Measurements from ENCODE around the gene PXDC1. TPM values are rescaled to one million over a fixed set of nuclear protein-coding genes. Genes with fewer than 3 reads are reported as not detected.

Gene PXDC1
- total RNA-seq, 1 experiment from 2014 or later: 30.8 TPM

DNA sequence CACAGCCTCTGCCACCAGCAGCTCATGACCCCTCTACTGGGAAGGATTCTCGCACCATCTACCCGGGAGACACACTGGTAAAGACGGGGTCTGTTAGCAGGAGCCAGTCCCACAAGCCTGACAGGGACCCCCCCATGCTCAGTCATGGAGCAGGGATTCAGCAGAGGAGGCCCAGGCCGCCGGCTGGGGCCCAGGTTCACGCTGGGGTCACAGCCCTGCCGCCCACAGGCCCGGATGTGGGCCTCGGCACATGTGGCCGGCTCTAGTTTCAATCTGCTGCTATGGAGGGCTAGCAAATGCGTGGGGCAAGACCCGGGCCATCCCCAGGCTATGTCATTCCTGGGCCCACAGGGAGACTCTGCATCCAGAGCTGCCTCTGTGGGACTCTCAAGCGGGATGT is 25.1 kb downstream of the PXDC1 start:
- Histone ChIP-seq H4K20me1 (ENCODE audit: insufficient read depth) (no peaks in the 10 kb centered on the region), H3K9me2 (ENCODE audit: insufficient read depth) (no peaks in the 10 kb centered on the region), H3K4me3 (no peak overlapping the region), H3K4me2 (no peak overlapping the region), H3F3A (ENCODE audit: insufficient read depth, low read depth) (no peaks in the 10 kb centered on the region), H3K36me3 (ENCODE audit: low read depth) (no peaks in the 10 kb centered on the region), H2AFZ (no peak overlapping the region), H3K4me1 (replicated peaks; ENCODE audit: insufficient read depth) (no peaks in the 10 kb centered on the region), H3K9me3 (ENCODE audit: insufficient read depth, low read depth) (no peaks in the 10 kb centered on the region), H3K79me2 (ENCODE audit: low read depth) (no peaks in the 10 kb centered on the region), H3K27ac (no peak overlapping the region), H3K27me3 (ENCODE audit: insufficient read depth, low read depth) (no peaks in the 10 kb centered on the region)
- POLR2A ChIA-PET (ENCODE audit: unreplicated experiment): no interaction called here
- CTCF ChIA-PET: interaction anchor here (0.7 kb wide), 1 partner anchor 270 kb away, joined by 4 read pairs; the partner anchor contains the start of gene SLC22A23
- intact Hi-C loops (cut with micrococcal nuclease; ENCODE audit: unreplicated experiment): no loop called here
- TF ChIP-seq, protein P1, sequence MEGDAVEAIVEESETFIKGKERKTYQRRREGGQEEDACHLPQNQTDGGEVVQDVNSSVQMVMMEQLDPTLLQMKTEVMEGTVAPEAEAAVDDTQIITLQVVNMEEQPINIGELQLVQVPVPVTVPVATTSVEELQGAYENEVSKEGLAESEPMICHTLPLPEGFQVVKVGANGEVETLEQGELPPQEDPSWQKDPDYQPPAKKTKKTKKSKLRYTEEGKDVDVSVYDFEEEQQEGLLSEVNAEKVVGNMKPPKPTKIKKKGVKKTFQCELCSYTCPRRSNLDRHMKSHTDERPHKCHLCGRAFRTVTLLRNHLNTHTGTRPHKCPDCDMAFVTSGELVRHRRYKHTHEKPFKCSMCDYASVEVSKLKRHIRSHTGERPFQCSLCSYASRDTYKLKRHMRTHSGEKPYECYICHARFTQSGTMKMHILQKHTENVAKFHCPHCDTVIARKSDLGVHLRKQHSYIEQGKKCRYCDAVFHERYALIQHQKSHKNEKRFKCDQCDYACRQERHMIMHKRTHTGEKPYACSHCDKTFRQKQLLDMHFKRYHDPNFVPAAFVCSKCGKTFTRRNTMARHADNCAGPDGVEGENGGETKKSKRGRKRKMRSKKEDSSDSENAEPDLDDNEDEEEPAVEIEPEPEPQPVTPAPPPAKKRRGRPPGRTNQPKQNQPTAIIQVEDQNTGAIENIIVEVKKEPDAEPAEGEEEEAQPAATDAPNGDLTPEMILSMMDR (conservative IDR thresholded peaks at IDR 0.05): no peak
- TF ChIP-seq EZH2 (IDR thresholded peaks at IDR 0.05; ENCODE audit: low read depth): no peak
- no peak for DNase-seq
- no TSS peak for BruUV-seq (replicated peaks)

DNA sequence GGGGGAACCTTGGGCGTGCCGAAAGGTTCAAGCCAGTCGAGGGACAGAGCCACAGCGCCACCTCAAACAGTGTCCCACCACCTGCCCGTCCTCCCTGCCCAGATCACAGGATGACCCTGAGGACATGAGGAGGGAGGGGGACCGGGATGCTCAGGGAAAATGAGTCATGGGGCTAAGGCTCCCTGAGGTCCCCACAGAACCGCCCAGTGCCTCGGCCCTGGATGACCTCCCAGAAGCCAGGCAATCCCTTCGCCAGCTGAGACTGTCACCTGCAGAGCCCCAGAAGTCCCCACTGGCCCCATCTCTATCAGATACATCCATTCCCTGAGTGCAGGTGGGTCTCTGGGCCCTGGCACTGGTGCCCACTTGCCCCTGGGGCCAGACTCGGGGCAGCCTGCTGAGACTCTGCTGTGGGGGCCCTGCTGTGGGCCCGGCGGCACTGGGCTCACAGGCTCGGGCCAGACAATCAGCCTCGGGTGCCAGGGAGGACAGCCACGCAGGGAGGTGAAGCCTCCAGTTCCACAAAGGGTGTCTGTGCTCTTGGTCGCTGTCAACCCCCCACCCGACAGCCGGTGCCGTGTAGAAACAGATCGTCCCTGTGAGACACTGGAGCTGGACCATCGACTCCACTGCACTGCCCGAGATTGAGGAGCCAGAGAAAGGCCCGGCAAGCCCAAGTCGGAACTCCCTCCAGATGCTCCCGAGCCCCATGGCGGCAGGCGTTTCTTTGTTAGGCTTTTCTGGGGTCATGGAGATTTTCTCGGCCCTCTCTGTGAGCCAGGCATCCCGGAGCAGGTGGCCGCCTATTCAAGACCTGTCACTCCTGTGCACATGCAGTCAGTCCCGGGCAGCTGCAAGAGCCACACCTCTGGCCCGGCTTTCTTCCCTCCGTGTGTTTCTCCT is 26.1 kb downstream of the PXDC1 start:
- ChIA-PET CTCF (interaction anchor here (0.7 kb wide), 1 partner anchor 269 kb away, joined by 4 read pairs; the partner anchor contains the start of gene SLC22A23), POLR2A (ENCODE audit: unreplicated experiment) (no interaction called here)
- intact Hi-C loops (cut with micrococcal nuclease; ENCODE audit: unreplicated experiment): no loop called here
- H3K36me3 ChIP-seq (ENCODE audit: low read depth): no peaks in the 10 kb centered on the region
- H3K4me1 ChIP-seq (replicated peaks; ENCODE audit: insufficient read depth): no peaks in the 10 kb centered on the region
- no peaks in the 10 kb centered on the region for H3K27me3 ChIP-seq (ENCODE audit: insufficient read depth, low read depth)
- H2AFZ ChIP-seq: no peak overlapping the region
- H3K27ac ChIP-seq: no peak overlapping the region
- no peaks in the 10 kb centered on the region for H3K9me3 ChIP-seq (ENCODE audit: insufficient read depth, low read depth)
- no peaks in the 10 kb centered on the region for H3K79me2 ChIP-seq (ENCODE audit: low read depth)
- H3F3A ChIP-seq (ENCODE audit: insufficient read depth, low read depth): no peaks in the 10 kb centered on the region
- H3K4me2 ChIP-seq: no peak overlapping the region
- no peaks in the 10 kb centered on the region for H4K20me1 ChIP-seq (ENCODE audit: insufficient read depth)
- H3K4me3 ChIP-seq: no peak overlapping the region
- no peak for DNase-seq
- TF ChIP-seq EZH2 (IDR thresholded peaks at IDR 0.05; ENCODE audit: low read depth): no peak
- TF ChIP-seq, protein P1 (conservative IDR thresholded peaks at IDR 0.05): no peak
- no TSS peak for BruUV-seq (replicated peaks)
- no peaks in the 10 kb centered on the region for H3K9me2 ChIP-seq (ENCODE audit: insufficient read depth)

DNA sequence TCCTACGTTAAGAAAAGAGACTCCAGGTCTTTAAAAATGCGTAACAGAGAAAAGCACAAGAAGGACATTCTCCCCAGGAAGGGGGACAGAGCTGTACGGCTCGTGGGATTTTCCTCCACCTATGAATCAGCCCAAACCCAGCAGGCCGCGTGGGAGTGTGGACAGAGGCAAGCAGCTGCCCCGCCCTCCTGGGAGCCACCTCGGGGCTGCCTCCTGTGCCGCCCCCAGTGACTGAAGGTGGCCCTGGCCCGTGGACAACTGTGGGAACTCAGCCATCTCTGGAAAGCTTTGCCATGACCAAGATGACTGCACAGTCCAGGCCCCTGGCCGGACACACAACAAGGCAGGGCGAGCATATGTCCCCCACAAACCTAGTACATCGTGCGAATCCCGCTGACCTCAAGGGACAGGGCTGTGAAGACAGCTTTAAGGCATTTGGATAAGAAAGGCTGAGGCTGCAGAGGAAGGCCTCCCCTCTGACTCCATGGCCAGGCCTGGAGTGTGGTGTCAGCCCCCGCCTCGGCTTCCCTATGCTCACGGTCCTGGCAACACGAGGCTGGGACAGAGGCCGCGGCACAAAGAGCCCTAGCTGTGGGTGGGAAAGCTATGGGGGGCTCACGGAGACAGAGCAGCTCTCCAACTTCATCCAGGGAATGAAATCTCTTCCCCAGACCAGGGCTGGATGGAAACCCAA is 26.9 kb downstream of the PXDC1 start:
- no peak for DNase-seq
- Histone ChIP-seq H3K79me2 (ENCODE audit: low read depth) (no peaks in the 10 kb centered on the region), H2AFZ (no peak overlapping the region), H3K27me3 (ENCODE audit: insufficient read depth, low read depth) (no peaks in the 10 kb centered on the region), H4K20me1 (ENCODE audit: insufficient read depth) (no peaks in the 10 kb centered on the region), H3F3A (ENCODE audit: insufficient read depth, low read depth) (no peaks in the 10 kb centered on the region), H3K27ac (no peak overlapping the region), H3K4me2 (no peak overlapping the region), H3K36me3 (ENCODE audit: low read depth) (no peaks in the 10 kb centered on the region), H3K9me3 (ENCODE audit: insufficient read depth, low read depth) (no peaks in the 10 kb centered on the region), H3K4me1 (replicated peaks; ENCODE audit: insufficient read depth) (no peaks in the 10 kb centered on the region), H3K4me3 (no peak overlapping the region), H3K9me2 (ENCODE audit: insufficient read depth) (no peaks in the 10 kb centered on the region)
- CTCF ChIA-PET: no interaction called here
- no TSS peak for BruUV-seq (replicated peaks)
- TF ChIP-seq, protein P1 (conservative IDR thresholded peaks at IDR 0.05): no peak
- TF ChIP-seq EZH2 (IDR thresholded peaks at IDR 0.05; ENCODE audit: low read depth): no peak
- POLR2A ChIA-PET (ENCODE audit: unreplicated experiment): no interaction called here
- intact Hi-C loops (cut with micrococcal nuclease; ENCODE audit: unreplicated experiment): no loop called here
